HepG2 (cell line): ENCODE data around the gene THAP2. TPM values are rescaled to one million over a fixed set of nuclear protein-coding genes. Genes with fewer than 3 reads are reported as not detected.

Source experiments
- BORCS8-MEF2B ChIP-seq: sonication (generic); formaldehyde crosslinking; IDR thresholded peaks from 2 replicates; pipeline ENCODE4 v1.8.0; 2022; ENCODE audit warnings: mild to moderate bottlenecking, missing genetic modification reagents
- CCDC6 ChIP-seq: sonication (generic); formaldehyde crosslinking; IDR thresholded peaks from 2 replicates; pipeline ENCODE4 v1.8.1; 2022; ENCODE audit warnings: mild to moderate bottlenecking, missing genetic modification reagents, moderate library complexity
- CEBPG ChIP-seq: IDR thresholded peaks from 2 replicates; pipeline ENCODE4 v1.6.1; 2016
- CREB1 ChIP-seq, 2 experiments: fragments of 450-650 bp in 1 of 2; IDR thresholded peaks; 2 replicates each; pipeline ENCODE4 v1.6.1; 2016 to 2017; ENCODE audit warnings: control low read depth in 1 of 2, mild to moderate bottlenecking in 1 of 2, missing compliant biosample characterization in 1 of 2, missing genetic modification characterization in 1 of 2
- DR1 ChIP-seq: sonication (generic); formaldehyde crosslinking; IDR thresholded peaks from 2 replicates; pipeline ENCODE4 v1.8.0; 2021; ENCODE audit warnings: mild to moderate bottlenecking, missing genetic modification reagents, inconsistent platforms
- FOSL1 ChIP-seq: sonication (generic); formaldehyde crosslinking; IDR thresholded peaks from 2 replicates; pipeline ENCODE4 v1.9.0; 2021; ENCODE audit warnings: missing genetic modification reagents, borderline replicate concordance
- FOXO1 ChIP-seq: sonication (generic); formaldehyde crosslinking; IDR thresholded peaks from 2 replicates; pipeline ENCODE4 v1.4.0; 2020; ENCODE audit warnings: missing genetic modification reagents
- HMG20A ChIP-seq: IDR thresholded peaks from 2 replicates; pipeline ENCODE4 v1.6.1; 2016; ENCODE audit warnings: borderline replicate concordance
- JUNB ChIP-seq: sonication (generic); formaldehyde crosslinking; IDR thresholded peaks from 2 replicates; pipeline ENCODE4 v1.8.0; 2022; ENCODE audit warnings: missing genetic modification reagents, mild to moderate bottlenecking, borderline replicate concordance
- MEIS1 ChIP-seq: sonication (generic); formaldehyde crosslinking; IDR thresholded peaks from 2 replicates; pipeline ENCODE4 v1.9.0; 2021; ENCODE audit warnings: mild to moderate bottlenecking, missing genetic modification reagents, moderate library complexity, borderline replicate concordance
- MEIS2 ChIP-seq: sonication (generic); formaldehyde crosslinking; IDR thresholded peaks from 2 replicates; pipeline ENCODE4 v1.9.0; 2021; ENCODE audit warnings: mild to moderate bottlenecking, missing genetic modification reagents
- MYC ChIP-seq: sonication (generic); formaldehyde crosslinking; IDR thresholded peaks from 2 replicates; pipeline ENCODE4 v1.9.0; 2021; ENCODE audit warnings: missing genetic modification reagents, borderline replicate concordance
- PAWR ChIP-seq: sonication (generic); formaldehyde crosslinking; IDR thresholded peaks from 2 replicates; pipeline ENCODE4 v1.4.0; 2020; ENCODE audit warnings: missing genetic modification reagents, mild to moderate bottlenecking, borderline replicate concordance
- SMAD3 ChIP-seq: sonication (generic); formaldehyde crosslinking; IDR thresholded peaks from 2 replicates; pipeline ENCODE4 v1.4.0; 2020; ENCODE audit warnings: missing genetic modification reagents
- TOPORS ChIP-seq: sonication (generic); formaldehyde crosslinking; IDR thresholded peaks from 2 replicates; pipeline ENCODE4 v1.8.0; 2023; ENCODE audit warnings: mild to moderate bottlenecking, missing genetic modification reagents
- XBP1 ChIP-seq: sonication (generic); formaldehyde crosslinking; IDR thresholded peaks from 2 replicates; pipeline ENCODE4 v1.5.0; 2020; ENCODE audit warnings: missing genetic modification reagents
- ZNF136 ChIP-seq: sonication (generic); formaldehyde crosslinking; IDR thresholded peaks from 2 replicates; pipeline ENCODE4 v1.8.1; 2022; ENCODE audit warnings: low read depth, mild to moderate bottlenecking, moderate library complexity, missing genetic modification reagents
- ZNF256 ChIP-seq: sonication (generic); formaldehyde crosslinking; conservative IDR thresholded peaks from 2 replicates; pipeline ENCODE4 v1.4.0; 2020; ENCODE audit warnings: missing genetic modification reagents
- ZNF598 ChIP-seq: sonication (generic); formaldehyde crosslinking; IDR thresholded peaks from 2 replicates; pipeline ENCODE4 v1.5.1; 2020; ENCODE audit warnings: mild to moderate bottlenecking, missing genetic modification reagents, borderline replicate concordance
- ZNF644 ChIP-seq: IDR thresholded peaks from 2 replicates; pipeline ENCODE4 v1.6.1; 2016; ENCODE audit warnings: low read depth
- ZNF678 ChIP-seq: sonication (generic); formaldehyde crosslinking; IDR thresholded peaks from 2 replicates; pipeline ENCODE4 v1.4.0; 2020; ENCODE audit warnings: mild to moderate bottlenecking, missing genetic modification reagents
- ZNF713 ChIP-seq: sonication (generic); formaldehyde crosslinking; IDR thresholded peaks from 2 replicates; pipeline ENCODE4 v1.4.0; 2020; ENCODE audit warnings: mild to moderate bottlenecking, missing genetic modification reagents
- polyA plus RNA-seq, 8 experiments: library from polyadenylated mRNA; depleted of rRNA in 3 of 8; stranded (reverse) in 7 of 8; unstranded in 1 of 8; fragments of >200 nt; fragmentation: Illumina TruSeq in 4 of 8; extraction: Trizol in 4 of 8; gene quantifications; 2 replicates each; pipeline versions ENCODE4 v1.2.1 to v1.2.3, GENCODE V29; 2011 to 2016; ENCODE audit warnings: low read depth in 4 of 8, missing spikeins in 1 of 8, mixed read lengths in 1 of 8; ENCODE audit not compliant: insufficient read depth in 1 of 8
- total RNA-seq, 5 experiments: library from RNA; depleted of rRNA; stranded (reverse); fragments of >200 nt; fragmentation: Illumina TruSeq; extraction: Trizol; gene quantifications; 2 replicates each; pipeline ENCODE4 v1.2.3, GENCODE V29; 2016; ENCODE audit warnings: low read depth in 1 of 5
- TF ChIP-seq, protein P1 (sequence below): IDR thresholded peaks from 2 replicates; pipeline ENCODE4 v1.6.1; 2016; ENCODE audit warnings: control low read depth
- TF ChIP-seq, protein P2 (sequence below): sonication (generic); formaldehyde crosslinking; IDR thresholded peaks from 2 replicates; pipeline ENCODE4 v1.4.0; 2020; ENCODE audit warnings: missing genetic modification reagents
- TF ChIP-seq, protein P3 (sequence below): sonication (generic); formaldehyde crosslinking; IDR thresholded peaks from 2 replicates; pipeline ENCODE4 v1.5.0; 2020; ENCODE audit warnings: missing genetic modification reagents, mild to moderate bottlenecking, borderline replicate concordance
- TF ChIP-seq, protein P4 (sequence below): sonication (generic); formaldehyde crosslinking; IDR thresholded peaks from 2 replicates; pipeline ENCODE4 v1.8.1; 2022; ENCODE audit warnings: mild to moderate bottlenecking, missing genetic modification reagents

THAP2 gene
- total and polyA plus RNA-seq, 2 of the 13 experiments (the other 11 are each of a cell fraction or from before 2014, with no cell fraction given), result 5.2 to 6.2 TPM

DNA sequence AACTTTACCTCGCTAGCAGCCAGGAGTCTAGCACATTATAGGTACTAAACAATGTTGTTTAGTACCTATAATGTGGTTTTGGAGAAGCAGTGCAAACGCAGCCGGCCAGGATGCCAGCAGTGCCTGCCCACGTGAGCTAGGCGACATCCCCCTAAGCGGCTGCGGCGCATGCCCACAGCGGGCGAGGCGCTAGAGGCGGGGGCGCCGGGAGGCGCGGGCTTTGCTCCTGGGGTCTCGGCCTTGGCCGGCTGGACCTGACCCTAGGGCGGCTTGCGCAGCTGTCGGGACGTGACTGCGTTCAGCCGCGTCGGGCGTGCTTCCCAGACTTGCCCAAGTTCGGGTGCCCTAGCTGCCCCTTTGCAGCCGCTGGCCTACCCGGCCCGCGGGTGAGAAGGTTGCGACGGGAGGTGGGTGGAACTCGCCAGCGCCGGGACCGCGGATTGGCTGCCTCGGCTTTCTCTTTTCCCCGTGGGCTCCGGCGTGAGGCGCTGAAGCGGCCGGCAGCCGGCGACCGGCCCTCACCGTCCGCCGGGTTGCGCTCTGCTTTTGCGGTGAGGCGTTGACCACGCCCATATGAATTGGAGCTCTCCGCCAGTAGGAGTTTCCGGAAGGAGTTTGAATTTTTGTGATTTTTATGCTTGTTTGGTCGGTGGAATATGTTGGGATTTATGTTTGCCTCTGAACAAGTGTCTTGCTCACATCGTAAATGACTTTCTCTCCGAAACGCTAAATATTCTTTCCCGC is 22.0 kb downstream of the THAP2 start, which contains the start of gene TMEM19 (continued):
- TF ChIP-seq JUNB (no peak), ZNF678 (peak; percentile 89; the same call in 1 of the 2 replicates), CREB1 (IDR thresholded peaks at IDR 0.05) (no peak), CREB1 (CRISPR knock-in tag; IDR thresholded peaks at IDR 0.05) (peak; percentile 43; the same call in 1 of the 2 replicates), XBP1 (CRISPR knock-in tag) (no peak), ZNF136 (CRISPR knock-in tag) (peak; percentile 95; the same call in 1 of the 2 replicates), CCDC6 (CRISPR knock-in tag) (peak; percentile 95), MEIS2 (CRISPR knock-in tag) (0 out of 2 replicates have a peak, but pooled peaks have one; percentile 62), MYC (CRISPR knock-in tag) (peak; percentile 92; the same call in 1 of the 2 replicates), ZNF713 (0 out of 2 replicates have a peak, but pooled peaks have one; percentile 35), BORCS8-MEF2B (CRISPR knock-in tag) (peak; percentile 78), DR1 (CRISPR knock-in tag) (peak; percentile 67), MEIS1 (peak; percentile 55), SMAD3 (CRISPR knock-in tag) (peak; percentile 52), PAWR (CRISPR knock-in tag) (0 out of 2 replicates have a peak, but pooled peaks have one; percentile 84), ZNF644 (CRISPR knock-in tag) (0 out of 2 replicates have a peak, but pooled peaks have one; percentile 18), FOSL1 (CRISPR knock-in tag) (no peak), ZNF256 (CRISPR knock-in tag) (no peak), HMG20A (no peak; the same call in 1 of the 2 replicates), ZNF598 (CRISPR knock-in tag) (peak; percentile 83; the same call in 1 of the 2 replicates), FOXO1 (CRISPR knock-in tag) (peak; percentile 67; the same call in 1 of the 2 replicates), TOPORS (CRISPR knock-in tag) (no peak), CEBPG (CRISPR knock-in tag) (peak; percentile 30)
- TF ChIP-seq, protein P1, sequence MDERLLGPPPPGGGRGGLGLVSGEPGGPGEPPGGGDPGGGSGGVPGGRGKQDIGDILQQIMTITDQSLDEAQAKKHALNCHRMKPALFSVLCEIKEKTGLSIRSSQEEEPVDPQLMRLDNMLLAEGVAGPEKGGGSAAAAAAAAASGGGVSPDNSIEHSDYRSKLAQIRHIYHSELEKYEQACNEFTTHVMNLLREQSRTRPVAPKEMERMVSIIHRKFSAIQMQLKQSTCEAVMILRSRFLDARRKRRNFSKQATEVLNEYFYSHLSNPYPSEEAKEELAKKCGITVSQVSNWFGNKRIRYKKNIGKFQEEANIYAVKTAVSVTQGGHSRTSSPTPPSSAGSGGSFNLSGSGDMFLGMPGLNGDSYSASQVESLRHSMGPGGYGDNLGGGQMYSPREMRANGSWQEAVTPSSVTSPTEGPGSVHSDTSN, result no peak
- TF ChIP-seq, protein P2, sequence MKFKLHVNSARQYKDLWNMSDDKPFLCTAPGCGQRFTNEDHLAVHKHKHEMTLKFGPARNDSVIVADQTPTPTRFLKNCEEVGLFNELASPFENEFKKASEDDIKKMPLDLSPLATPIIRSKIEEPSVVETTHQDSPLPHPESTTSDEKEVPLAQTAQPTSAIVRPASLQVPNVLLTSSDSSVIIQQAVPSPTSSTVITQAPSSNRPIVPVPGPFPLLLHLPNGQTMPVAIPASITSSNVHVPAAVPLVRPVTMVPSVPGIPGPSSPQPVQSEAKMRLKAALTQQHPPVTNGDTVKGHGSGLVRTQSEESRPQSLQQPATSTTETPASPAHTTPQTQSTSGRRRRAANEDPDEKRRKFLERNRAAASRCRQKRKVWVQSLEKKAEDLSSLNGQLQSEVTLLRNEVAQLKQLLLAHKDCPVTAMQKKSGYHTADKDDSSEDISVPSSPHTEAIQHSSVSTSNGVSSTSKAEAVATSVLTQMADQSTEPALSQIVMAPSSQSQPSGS (CRISPR knock-in tag), result peak; percentile 70
- TF ChIP-seq, protein P3, sequence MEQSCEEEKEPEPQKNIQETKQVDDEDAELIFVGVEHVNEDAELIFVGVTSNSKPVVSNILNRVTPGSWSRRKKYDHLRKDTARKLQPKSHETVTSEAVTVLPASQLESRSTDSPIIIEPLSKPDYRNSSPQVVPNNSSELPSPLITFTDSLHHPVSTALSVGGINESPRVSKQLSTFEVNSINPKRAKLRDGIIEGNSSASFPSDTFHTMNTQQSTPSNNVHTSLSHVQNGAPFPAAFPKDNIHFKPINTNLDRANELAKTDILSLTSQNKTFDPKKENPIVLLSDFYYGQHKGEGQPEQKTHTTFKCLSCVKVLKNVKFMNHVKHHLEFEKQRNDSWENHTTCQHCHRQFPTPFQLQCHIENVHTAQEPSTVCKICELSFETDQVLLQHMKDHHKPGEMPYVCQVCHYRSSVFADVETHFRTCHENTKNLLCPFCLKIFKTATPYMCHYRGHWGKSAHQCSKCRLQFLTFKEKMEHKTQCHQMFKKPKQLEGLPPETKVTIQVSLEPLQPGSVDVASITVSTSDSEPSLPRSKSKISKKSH, result peak; percentile 83; the same call in 1 of the 2 replicates
- TF ChIP-seq, protein P4, sequence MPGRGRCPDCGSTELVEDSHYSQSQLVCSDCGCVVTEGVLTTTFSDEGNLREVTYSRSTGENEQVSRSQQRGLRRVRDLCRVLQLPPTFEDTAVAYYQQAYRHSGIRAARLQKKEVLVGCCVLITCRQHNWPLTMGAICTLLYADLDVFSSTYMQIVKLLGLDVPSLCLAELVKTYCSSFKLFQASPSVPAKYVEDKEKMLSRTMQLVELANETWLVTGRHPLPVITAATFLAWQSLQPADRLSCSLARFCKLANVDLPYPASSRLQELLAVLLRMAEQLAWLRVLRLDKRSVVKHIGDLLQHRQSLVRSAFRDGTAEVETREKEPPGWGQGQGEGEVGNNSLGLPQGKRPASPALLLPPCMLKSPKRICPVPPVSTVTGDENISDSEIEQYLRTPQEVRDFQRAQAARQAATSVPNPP (CRISPR knock-in tag), result peak; percentile 80
